GM06990 (cell line): ENCODE measurements around the gene FLACC1.

Experiments
- DNase-seq: peaks from one replicate; pipeline ENCODE4 v3.0.0-alpha.2; 2011; ENCODE audit not compliant: insufficient read length; ENCODE audit errors: extremely low read depth
- H3K27me3 ChIP-seq: replicated peaks from 2 replicates; pipeline ENCODE4 v1.6.0; 2011; ENCODE audit warnings: low read length; ENCODE audit not compliant: control insufficient read depth, insufficient read depth
- H3K36me3 ChIP-seq: 2 replicates; pipeline ENCODE4 v1.5.1; 2011; ENCODE audit warnings: low read length; ENCODE audit not compliant: control insufficient read depth, insufficient read depth
- H3K4me3 ChIP-seq: replicated peaks from 2 replicates; pipeline ENCODE4 v1.5.1; 2011; ENCODE audit warnings: low read depth, mild to moderate bottlenecking, control low read depth, low read length
- TF ChIP-seq, protein P1 (sequence below): IDR thresholded peaks from 2 replicates; pipeline ENCODE4 v1.5.1; 2011; ENCODE audit warnings: low read length, control low read depth, mild to moderate bottlenecking, inconsistent platforms; ENCODE audit not compliant: insufficient read depth, poor library complexity, severe bottlenecking

Gene FLACC1

DNA sequence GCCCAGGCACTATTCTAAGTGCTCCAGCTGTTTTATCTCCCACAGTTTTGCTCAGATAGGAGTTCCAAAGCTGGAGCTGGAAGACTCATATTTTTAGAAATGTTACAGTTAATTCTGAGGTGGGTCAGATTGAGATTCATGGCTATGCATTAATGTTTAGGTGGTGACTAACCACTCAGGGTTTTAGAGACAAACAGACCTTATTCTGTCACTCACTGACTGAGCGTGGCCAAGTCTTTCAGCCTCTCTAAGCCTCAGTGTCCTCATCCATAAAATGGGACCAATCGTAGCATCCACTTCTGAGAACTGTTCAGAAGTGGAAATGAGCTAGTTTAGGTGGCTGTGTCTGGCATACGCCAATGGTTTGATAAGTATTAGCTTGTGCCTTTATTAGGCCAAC lies 101.1 kb downstream of the FLACC1 start:
- no peak for DNase-seq
- Histone ChIP-seq H3K27me3 (no peaks in the 10 kb centered on the region), H3K4me3 (no peak overlapping the region)

DNA sequence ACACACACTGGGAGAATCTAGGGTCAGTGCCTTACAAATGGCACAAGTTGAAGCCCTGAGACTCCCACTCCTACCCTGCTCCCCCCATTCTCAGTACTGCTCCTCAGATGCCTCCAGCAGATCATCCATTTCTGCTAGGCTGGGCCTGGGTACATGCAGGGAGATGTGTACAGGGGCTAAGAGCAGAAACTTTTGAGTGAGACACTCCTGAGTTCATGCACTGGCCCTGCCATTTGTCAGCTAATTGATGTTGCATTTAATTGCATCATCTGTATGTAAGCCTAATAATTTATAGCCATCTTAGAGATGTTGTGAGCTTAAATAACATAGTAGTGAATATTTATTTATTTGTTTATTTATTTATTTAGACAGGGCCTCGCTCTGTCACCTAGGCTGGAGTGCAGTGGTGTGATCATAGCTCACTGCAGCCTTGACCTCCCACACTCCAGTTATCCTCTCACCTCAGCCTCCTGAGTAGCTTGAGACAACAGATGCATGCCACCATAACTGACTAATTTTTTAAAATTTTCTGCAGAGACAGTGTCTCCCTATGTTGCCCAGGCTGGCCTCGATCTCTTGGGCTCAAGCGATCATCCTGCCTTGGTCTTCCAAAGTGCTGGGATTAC lies 101.6 kb downstream of the FLACC1 start:
- Histone ChIP-seq H3K4me3 (no peak overlapping the region), H3K27me3 (no peaks in the 10 kb centered on the region), H3K36me3 (no peaks in the 10 kb centered on the region)
- DNase-seq = no peak
- TF ChIP-seq, protein P1, sequence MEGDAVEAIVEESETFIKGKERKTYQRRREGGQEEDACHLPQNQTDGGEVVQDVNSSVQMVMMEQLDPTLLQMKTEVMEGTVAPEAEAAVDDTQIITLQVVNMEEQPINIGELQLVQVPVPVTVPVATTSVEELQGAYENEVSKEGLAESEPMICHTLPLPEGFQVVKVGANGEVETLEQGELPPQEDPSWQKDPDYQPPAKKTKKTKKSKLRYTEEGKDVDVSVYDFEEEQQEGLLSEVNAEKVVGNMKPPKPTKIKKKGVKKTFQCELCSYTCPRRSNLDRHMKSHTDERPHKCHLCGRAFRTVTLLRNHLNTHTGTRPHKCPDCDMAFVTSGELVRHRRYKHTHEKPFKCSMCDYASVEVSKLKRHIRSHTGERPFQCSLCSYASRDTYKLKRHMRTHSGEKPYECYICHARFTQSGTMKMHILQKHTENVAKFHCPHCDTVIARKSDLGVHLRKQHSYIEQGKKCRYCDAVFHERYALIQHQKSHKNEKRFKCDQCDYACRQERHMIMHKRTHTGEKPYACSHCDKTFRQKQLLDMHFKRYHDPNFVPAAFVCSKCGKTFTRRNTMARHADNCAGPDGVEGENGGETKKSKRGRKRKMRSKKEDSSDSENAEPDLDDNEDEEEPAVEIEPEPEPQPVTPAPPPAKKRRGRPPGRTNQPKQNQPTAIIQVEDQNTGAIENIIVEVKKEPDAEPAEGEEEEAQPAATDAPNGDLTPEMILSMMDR = no peak

More for the DNA sequence above, 101.1 kb downstream of the FLACC1 start:
- TF ChIP-seq, protein P1 = no peak
- no peaks in the 10 kb centered on the region for H3K36me3 ChIP-seq

- H3K27me3 ChIP-seq = no peaks in the 10 kb centered on the region
- no peak for DNase-seq
- H3K4me3 ChIP-seq = no peak overlapping the region
- no peaks in the 10 kb centered on the region for H3K36me3 ChIP-seq
- TF ChIP-seq, protein P1 = no peak
Measured at GRCh38 chr2:201254081-201254730, 102.9 kb downstream of the FLACC1 start.

- Histone ChIP-seq H3K4me3 (no peak overlapping the region), H3K36me3 (no peaks in the 10 kb centered on the region), H3K27me3 (no peaks in the 10 kb centered on the region)
- DNase-seq = no peak
- TF ChIP-seq, protein P1 = no peak
Measured at GRCh38 chr2:201250741-201251140, 106.4 kb downstream of the FLACC1 start.

- Histone ChIP-seq H3K4me3 (no peak overlapping the region), H3K36me3 (no peaks in the 10 kb centered on the region), H3K27me3 (no peaks in the 10 kb centered on the region)
- TF ChIP-seq, protein P1 = no peak
- DNase-seq = no peak
Measured at GRCh38 chr2:201249889-201250288, 107.3 kb downstream of the FLACC1 start.
